Panc1 (cell line): ENCODE results near the gene MAP6. TPM values are rescaled to one million over a fixed set of nuclear protein-coding genes. Genes with fewer than 3 reads are reported as not detected.

ENCODE experiments used
- ATAC-seq: fragments of 200-7000 bp; cut with Tn5 transposase; 2 replicates; pipeline ENCODE4 v1.9.1; 2020; ENCODE audit warnings: mild to moderate bottlenecking, moderate library complexity
- BruUV-seq: library from RNA; stranded (reverse); fragments of 400-500 nt; replicated peaks from 2 replicates; lab custom pipeline; 2021; lab: Mats Ljungman, UMichigan
- CTCF ChIA-PET: fragments of 300-600 bp; sonication (Branson Sonifier 250); formaldehyde crosslinking; loops from one replicate; lab custom pipeline; 2022; ENCODE audit warnings: antibody characterized with exemption; lab: Charles Lee
- POLR2A ChIA-PET: fragments of 300-600 bp; sonication (Branson Sonifier 250); formaldehyde crosslinking; loops from one replicate; lab custom pipeline; 2022; ENCODE audit warnings: antibody characterized with exemption; lab: Charles Lee
- DNase-seq: peaks from one replicate; pipeline ENCODE4 v3.0.0-alpha.2; 2010; ENCODE audit warnings: low read depth, low spot score
- H3K27ac ChIP-seq: 2 replicates; pipeline ENCODE4 v1.5.1; 2011; ENCODE audit warnings: mild to moderate bottlenecking, low read length, inconsistent platforms
- H3K27me3 ChIP-seq: fragments of 200-500 bp; sonication (Bioruptor generic); 2 replicates; pipeline ENCODE4 v1.6.0; 2014; ENCODE audit warnings: low read length, inconsistent platforms; ENCODE audit not compliant: control insufficient read depth, insufficient read depth
- H3K36me3 ChIP-seq: fragments of 200-500 bp; sonication (Bioruptor generic); 2 replicates; pipeline ENCODE4 v1.5.1; 2014; ENCODE audit warnings: inconsistent platforms, mild to moderate bottlenecking, low read length, moderate library complexity; ENCODE audit not compliant: control insufficient read depth, insufficient read depth
- H3K4me1 ChIP-seq: 2 replicates; pipeline ENCODE4 v1.5.1; 2011; ENCODE audit warnings: inconsistent platforms, mild to moderate bottlenecking, low read length, moderate library complexity; ENCODE audit not compliant: control insufficient read depth, insufficient read depth
- H3K4me3 ChIP-seq, 2 experiments: 2 replicates each; pipeline ENCODE4 v1.5.1; 2011 to 2012; ENCODE audit warnings: low read depth in 2 of 2, low read length in 2 of 2, mild to moderate bottlenecking in 2 of 2, inconsistent platforms in 1 of 2, moderate library complexity in 1 of 2
- H3K9me3 ChIP-seq: fragments of 200-500 bp; sonication (Bioruptor generic); 2 replicates; pipeline ENCODE4 v1.5.1; 2014; ENCODE audit warnings: low read depth, mild to moderate bottlenecking, inconsistent platforms, low read length, moderate library complexity; ENCODE audit not compliant: control insufficient read depth, insufficient read depth
- CTCF ChIP-seq: fragments of 450-650 bp; IDR thresholded peaks from 2 replicates; pipeline ENCODE4 v1.5.1; 2017; ENCODE audit warnings: mild to moderate bottlenecking
- POLR2AphosphoS5 ChIP-seq: IDR thresholded peaks from 2 replicates; pipeline ENCODE4 v1.6.1; 2012; ENCODE audit warnings: mild to moderate bottlenecking, low read depth, low read length, moderate library complexity
- REST ChIP-seq, 2 experiments: IDR thresholded peaks; 2 replicates each; pipeline ENCODE4 v1.6.1; 2011 to 2012; ENCODE audit warnings: low read depth in 2 of 2, control low read depth in 1 of 2, low read length in 1 of 2, mild to moderate bottlenecking in 1 of 2, moderate library complexity in 1 of 2; ENCODE audit not compliant: insufficient read depth in 1 of 2
- SIN3A ChIP-seq: IDR thresholded peaks from 2 replicates; pipeline ENCODE4 v1.6.1; 2012; ENCODE audit warnings: low read depth, mild to moderate bottlenecking, low read length, moderate library complexity, borderline replicate concordance; ENCODE audit not compliant: insufficient read depth
- TCF7L2 ChIP-seq: IDR thresholded peaks from 2 replicates; pipeline ENCODE4 v1.6.1; 2011; ENCODE audit warnings: mild to moderate bottlenecking, low read depth, low read length, inconsistent platforms
- in situ Hi-C: cut with HindIII; loops from 2 replicates; pipeline ENCODE4 v1.10.0; 2016; ENCODE audit warnings: low sequenced_read_pairs, low pct_unique_long_range_greater_than_20kb
- intact Hi-C: fragments of 100-400 bp; cut with micrococcal nuclease; formaldehyde crosslinking; loops from one replicate; pipeline ENCODE4 v1.10.0; 2022; ENCODE audit not compliant: unreplicated experiment
- total RNA-seq: library from RNA; stranded (reverse); gene quantifications from one replicate; pipeline ENCODE4 v1.2.1, GENCODE V29; 2021; ENCODE audit not compliant: unreplicated experiment

MAP6 gene
- total RNA-seq, 1 experiment from 2014 or later, result 0.21 TPM

- DNase-seq (no peak), ATAC-seq (no peak)
- Histone ChIP-seq H3K27me3 (peaks cover 8% of the 10 kb centered on the region), H3K9me3 (no peaks in the 10 kb centered on the region), H3K4me1 (no peaks in the 10 kb centered on the region), H3K4me3 (no peak overlapping the region), H3K36me3 (no peaks in the 10 kb centered on the region), H3K27ac (no peak overlapping the region)
- ChIA-PET CTCF (interaction anchor here (0.6 kb wide), 1 partner anchor 645 kb away, joined by 3 read pairs; no protein-coding TSS in a partner anchor), POLR2A (no interaction called here)
- BruUV-seq, result no TSS peak
- intact Hi-C loops (no loop called here), in situ Hi-C loops (no loop called here)
- TF ChIP-seq SIN3A, result no peak
- no peak for TF ChIP-seq CTCF
- no peak for TF ChIP-seq POLR2AphosphoS5
- TF ChIP-seq REST (IDR thresholded peaks at IDR 0.05; ENCODE audit: insufficient read depth in 1 of 2, low read depth in 2 of 2, low read length in 1 of 2), result no peak
Observed at GRCh38 chr11:75601494-75601893, 67.3 kb downstream of the MAP6 start.

- ChIA-PET CTCF (interaction anchor here (1.3 kb wide), 1 partner anchor 17 kb away, joined by 3 read pairs; no protein-coding TSS in a partner anchor), POLR2A (no interaction called here)
- TF ChIP-seq POLR2AphosphoS5, result no peak
- no peak for TF ChIP-seq TCF7L2
- TF ChIP-seq CTCF, result no peak
- no peak for TF ChIP-seq REST (IDR thresholded peaks at IDR 0.05; ENCODE audit: insufficient read depth in 1 of 2, low read depth in 2 of 2, low read length in 1 of 2)
- no peak for TF ChIP-seq SIN3A
Observed at GRCh38 chr11:75600356-75600755, 68.5 kb downstream of the MAP6 start.

More at GRCh38 chr11:75600356-75600755, 68.5 kb downstream of the MAP6 start:
- Histone ChIP-seq H3K9me3 (no peaks in the 10 kb centered on the region), H3K4me1 (no peaks in the 10 kb centered on the region), H3K4me3 (no peak overlapping the region), H3K27me3 (peaks cover 9% of the 10 kb centered on the region), H3K36me3 (no peaks in the 10 kb centered on the region), H3K27ac (no peak overlapping the region)
- intact Hi-C loops (no loop called here), in situ Hi-C loops (no loop called here)
- DNase-seq (no peak), ATAC-seq (no peak)
- no TSS peak for BruUV-seq
